Hematopoietic multipotent progenitor cell treated with erythropoietin and hydrocortisone succinate and interleukin-3 and kit ligand, for 4 days (in vitro differentiated cells): Measurements from ENCODE around the gene MITF.

Experiments used
- DNase-seq: peaks from one replicate; pipeline ENCODE4 v3.0.0-alpha.2; 2015

The MITF gene

DNA sequence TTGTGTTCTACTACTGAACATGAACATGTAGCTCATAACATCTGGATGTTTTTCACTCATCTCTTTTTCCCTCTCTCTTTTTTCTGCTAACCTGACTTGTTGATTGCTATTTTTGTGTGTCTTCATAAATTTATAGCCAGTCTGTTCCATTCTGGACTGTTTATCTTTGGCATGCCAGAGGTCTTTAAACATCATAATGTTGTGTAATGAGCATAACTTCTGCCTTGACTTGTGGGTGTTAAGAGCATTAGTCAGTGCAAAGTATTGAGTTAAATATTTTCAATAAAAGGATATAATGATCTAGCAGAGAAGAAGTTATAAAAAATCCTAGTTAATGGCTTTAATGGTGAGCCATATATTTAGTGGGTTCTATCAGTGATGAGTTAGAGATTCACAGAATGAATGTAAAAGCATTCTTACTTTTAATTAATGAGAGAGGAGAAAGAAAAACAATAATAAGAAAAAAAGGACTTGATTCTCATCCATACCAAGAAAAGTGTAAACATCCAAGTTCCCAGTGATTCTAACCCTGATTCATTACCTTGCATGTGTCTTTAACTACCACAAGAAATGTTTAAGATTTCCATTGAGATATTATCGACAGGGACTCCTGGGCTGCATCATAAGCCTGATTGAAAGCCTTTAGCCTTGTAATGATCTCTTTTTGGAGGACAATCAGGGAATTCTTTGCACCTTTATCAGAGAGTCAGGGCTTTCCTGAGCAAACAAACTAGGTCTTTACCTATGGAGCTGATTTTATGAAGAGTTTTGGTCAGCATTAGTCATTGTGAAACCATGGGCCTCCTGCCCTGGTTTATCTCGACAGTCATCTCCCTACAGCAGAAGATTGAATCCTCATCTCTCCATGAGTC lies 22.9 kb downstream of the MITF start:
- no peak for DNase-seq

DNA sequence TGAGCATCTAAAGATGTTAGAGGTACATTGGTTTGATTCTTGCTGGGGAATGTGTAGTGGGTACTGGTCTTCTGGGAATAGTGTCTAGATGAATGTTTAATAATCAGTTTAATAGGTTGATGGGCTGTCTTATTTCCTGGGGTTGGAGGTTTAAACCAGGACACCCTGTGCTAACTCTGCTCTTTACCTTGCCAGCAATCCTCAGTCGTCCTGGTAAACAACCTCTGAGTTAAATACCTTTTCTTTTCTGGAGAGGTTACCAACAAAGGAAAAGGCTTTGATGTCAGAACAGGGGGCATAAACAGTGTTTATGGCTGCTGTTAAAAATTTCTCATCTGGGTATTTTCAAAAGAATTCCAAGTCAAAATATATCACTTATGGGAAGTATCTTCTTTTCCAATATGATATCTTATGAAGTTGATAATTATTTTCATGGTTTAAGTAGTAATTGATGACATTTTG lies 23.5 kb downstream of the MITF start:
- no peak for DNase-seq

DNA sequence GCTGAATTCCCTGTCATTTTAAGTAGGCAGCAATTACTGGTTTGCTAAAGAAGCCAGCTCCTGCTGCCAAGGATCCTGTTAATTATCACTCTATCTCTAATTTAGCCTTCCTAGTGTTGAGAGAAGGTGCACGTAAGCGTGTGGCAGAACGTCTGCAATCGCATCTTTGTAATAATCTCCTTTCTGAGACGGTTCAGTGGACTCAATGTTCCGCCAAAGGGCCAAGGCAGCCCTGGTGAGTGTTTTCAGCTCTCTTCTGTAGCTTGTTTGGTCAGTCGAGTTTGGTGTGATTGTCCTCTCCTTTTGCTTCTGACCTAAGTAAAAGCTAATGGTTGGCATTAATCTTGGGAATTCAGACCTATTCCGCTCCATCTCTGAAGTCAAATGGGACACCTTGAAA lies 24.2 kb downstream of the MITF start:
- no peak for DNase-seq

DNA sequence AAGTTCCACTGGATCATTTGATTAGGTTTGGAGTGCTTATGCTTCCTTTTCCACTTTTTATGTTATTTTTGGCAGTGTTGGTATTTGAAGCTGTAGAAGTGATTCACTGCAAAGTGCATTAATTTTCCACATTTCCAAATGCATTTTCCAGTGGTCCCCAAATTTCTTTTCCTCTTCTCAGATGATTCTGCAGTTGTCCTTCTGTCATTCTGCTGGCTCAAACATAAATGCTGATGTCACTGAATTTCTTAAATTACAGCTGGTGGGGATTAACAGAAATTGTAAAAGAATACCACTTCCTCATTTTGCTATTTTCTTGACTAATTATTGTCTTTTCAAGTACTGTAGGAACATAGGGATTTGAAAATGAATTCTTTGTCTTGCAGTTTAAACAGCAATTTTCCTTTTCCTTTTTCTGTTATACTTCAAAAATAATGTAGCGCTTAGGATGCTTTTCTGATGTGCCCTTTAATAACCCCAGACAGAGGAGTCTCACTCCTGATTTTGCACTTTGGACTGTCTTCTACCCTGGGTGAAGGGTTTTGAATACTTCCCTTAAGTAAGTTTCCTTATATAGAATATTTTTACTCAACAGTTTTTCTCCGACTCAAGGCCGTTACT lies 25.0 kb downstream of the MITF start:
- peak; percentile 75 for DNase-seq

DNA sequence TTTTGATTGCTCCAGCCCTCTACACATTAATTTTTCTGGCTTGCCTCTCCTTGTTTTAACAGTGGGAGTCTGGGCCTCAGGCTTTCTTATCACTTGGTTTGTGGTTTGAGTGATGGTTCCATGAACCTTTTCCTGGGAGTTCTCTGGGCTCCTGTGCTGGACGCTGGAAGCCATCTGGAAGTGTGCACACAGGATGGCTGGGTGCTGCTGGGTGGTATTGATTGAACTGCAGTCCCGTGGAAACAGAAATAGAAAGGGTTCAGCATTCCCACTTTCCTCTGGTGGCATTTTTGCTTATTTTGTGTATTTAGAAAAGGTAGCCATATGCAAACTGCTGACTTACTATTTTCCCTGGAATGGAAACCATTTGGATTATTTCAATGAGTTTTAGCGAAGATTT lies 25.6 kb downstream of the MITF start:
- no peak for DNase-seq

DNA sequence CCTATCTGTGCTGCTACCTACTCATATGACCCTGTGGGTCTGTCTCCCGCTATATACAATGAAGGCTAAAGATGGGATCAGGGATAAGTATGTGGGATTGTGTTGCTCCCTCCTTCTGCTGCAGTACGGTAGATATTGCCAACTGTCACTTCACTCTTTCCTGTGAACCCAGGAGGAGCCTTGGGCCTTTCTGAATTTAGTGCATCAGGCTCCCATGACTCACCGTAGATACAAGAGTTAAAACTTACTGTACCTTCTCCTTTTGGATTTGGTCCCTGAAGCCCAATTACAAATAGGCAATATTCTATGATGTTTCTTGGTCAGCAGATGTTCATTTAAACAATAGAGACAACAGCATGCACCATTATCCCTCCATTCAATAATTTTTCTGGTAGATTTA lies 27.4 kb downstream of the MITF start:
- no peak for DNase-seq

DNA sequence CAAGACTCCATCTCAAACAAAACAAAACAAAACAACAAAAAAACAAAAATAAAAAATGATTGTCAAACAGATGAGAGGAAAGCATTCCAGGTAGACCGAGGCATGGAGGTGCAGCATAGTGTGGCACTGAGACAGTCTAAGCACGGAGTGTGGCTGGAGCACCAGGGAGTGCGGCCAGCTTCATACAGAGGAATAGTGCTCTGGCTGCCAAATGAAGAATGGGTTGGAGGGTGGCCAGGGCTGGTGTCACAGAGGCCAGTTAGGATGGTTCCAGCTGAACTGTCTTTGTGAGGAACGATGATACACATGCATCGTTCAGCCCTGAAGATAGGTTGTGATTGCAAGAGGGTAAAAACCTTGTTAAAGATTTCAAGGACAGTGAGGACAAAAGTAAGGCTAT lies 28.3 kb downstream of the MITF start:
- no peak for DNase-seq

DNA sequence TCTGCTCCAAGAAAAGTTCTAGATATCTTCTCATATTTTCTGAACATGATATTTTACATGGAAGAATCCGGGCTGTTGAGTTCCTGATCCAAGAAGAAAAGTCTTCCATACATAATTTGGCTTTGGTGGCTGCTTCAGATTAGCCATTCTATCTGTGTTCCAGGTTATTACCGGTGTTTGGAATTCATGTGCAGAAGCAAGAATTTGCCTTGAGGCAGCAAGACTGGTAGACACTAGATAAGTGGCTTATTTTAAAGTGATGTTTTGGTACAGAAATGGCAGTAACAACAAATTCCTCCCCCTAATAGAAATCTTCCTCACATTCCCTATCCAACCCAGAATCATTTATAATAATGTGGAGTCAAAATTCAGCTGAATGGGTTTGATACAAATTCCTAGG lies 29.2 kb downstream of the MITF start:
- DNase-seq: no peak

DNA sequence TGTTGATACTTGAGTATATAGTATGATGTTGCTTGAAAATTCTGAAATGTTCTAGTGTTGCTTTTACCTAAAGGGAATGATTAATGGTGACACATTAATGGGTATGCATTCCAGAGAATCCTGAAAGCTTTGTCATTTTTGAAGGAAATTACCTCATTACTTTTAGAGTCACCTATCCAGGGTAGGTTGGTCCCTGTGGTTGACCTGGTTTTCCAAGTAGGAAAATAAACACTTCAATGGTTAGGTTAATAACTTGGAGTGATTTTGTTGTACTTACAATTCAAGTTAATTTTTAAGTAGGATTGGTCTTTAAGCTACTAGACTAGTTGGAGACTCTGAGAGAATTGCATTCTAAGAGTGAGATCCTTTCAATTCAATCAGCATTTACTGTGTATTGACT lies 31.0 kb downstream of the MITF start:
- DNase-seq: no peak

DNA sequence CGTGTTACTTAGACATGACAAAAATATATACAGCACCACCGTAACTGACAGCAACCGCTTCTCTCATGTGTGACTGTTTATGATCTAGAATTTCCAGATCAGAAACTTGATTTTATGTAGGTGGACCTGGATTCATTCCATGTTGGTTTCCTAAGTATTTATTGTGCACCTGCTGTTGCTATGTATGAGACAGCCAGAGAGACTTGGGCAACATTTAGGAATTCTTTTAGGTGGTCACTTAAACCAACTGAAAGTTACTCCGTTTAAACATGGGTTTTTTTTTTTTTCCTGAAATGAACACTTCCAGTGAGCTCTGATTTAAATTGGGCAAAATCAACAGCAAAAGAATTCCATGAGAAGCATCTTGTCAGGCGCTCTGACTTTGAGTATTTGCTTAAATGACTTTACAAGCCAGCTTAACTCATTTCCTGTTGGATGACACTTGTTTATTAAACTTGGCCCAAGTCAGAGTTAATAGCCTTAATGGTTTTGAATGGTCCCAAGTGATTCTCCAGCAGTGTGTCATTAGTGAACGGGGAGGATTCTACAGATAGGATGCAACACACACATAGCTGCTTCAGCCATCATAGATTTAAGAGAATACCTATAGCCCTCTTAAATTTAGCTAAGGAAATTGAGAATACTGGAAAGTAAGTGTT lies 31.8 kb downstream of the MITF start:
- DNase-seq: no peak

DNA sequence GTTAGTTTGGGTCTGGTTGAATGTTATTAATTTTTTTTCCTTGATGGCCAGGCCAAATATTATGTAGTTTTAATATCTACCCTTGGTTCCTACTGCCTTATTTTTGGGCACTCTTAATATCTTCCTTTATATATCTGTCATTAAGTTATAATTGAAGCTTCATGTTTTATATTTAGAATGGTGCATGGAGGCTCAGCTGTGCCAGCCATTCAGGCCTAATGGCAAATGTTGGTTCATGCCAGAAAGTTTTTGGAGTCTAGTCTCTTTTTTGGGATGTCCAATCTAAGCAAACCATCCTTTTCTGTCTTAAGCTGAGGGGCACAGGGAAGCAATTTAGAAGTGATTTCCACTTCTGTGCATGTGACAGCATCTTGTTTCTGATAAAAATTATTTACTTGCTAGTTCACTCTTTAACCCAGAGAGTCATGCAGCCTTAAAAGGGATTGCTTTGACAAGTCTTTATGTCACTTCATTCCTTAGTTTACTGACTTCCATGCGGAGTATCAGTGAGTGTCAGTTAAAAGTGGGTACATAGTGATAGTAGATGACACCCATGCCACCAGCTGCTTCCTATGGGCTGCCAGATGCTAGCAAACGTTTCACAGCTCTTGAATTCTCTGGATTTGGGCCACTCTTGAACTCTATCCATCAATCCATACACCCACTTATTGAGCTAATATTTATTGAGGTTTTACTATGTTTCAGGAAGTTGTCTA lies 33.0 kb downstream of the MITF start:
- no peak for DNase-seq

DNA sequence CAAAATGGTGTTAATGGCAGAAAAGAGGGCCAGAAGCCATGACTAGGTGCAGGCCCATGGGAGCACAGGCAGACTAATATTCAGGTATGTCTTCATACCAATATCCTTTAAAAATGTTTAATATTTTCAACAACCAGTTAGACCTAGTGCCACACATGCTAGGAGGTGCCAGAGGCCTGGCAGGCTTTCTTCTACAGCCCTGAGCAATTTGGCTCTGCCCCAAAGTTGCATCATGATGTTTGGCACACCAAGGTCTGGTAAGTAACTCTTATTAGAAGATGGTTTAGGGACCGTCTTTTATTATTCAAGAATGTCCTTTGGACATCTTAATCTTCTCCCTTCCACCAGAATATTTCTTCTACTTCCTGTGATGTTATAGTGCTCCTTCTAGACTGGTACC lies 34.8 kb downstream of the MITF start:
- DNase-seq: no peak

DNA sequence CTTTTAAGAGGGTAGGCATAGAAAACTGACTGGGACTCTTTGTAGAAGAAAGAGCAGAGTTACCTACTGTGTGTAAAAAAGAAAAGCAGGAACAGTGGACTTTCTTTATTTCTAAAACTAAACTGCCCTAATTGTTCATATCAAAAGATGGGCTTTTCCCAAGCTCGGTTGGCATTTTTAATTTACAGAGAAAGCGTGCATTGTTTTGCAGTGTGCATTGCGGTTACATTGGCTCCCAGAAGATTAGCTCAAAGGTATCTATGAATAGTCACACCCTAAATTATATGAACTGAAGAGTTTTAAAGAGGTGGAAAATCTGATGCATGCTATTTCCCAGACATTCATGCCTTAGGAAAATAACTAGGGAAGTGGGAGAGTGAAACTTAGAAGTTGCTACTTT lies 36.5 kb downstream of the MITF start:
- no peak for DNase-seq

DNA sequence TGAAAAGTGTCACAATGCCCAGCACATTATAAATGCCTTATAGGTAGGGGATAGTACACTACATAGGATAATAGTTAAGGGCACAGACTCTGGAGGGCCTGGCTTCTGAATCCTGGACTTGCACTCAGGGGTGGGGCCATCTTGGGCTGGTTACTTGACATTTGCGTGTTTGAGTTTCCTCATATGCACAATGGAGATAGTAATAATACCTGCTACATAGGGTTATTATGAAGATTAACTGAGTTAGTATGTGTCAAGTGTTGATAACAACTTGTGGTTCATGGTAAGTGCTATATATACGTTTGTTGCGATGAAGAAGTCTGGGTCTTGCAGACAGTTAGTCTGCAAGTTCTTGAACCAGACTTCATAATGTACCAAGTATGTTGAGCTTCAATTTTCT lies 37.0 kb downstream of the MITF start:
- DNase-seq: peak; percentile 46

DNA sequence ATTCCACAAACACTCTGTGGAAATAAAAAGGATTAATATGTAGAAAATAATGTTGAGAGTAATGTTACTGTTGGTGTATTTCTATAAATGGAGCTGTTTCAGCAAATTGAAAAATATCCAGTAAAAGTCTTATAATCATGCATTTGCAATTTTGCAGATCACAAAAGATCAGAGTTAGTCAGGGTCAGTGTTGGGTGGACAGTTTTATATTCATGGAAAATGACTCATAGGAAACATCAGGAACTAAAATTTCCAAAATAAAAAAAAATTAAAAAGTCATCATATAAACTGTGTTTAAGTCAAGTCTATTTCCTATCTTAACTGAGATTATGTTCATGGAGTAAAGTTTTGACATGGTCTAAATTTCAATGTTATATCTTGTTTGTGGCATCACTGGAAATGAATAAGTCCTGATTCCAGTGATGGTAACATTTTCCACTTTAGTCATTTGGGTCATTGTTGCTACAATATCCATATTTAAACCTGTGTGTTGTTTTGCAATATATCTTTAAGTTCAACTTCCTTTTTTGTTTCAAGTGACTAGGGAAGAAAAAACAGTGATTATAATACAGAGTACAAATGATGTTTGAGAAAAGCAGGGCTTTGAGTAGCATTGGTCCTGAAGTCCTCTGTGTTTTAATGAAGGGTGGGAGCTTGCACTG lies 37.8 kb downstream of the MITF start:
- DNase-seq: peak; percentile 53

DNA sequence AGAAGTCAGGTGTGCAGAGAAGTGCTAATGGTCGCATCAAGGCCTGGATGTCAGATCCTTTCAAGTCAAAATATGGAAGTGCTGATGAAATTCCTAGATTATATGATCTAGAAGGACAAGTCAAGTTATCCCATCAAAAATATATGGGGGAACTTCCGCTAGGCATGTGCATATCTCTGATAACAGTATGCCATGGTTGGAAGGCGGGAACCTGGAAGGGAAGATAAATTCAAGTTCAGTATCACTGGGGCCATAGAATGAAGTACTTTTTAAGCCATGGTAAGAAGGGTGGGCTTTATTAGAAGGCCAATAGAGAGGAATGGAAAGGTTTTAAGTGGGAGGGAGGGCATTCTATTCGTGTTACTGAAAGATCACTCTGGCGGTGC lies 38.3 kb downstream of the MITF start:
- peak; percentile 30 for DNase-seq

DNA sequence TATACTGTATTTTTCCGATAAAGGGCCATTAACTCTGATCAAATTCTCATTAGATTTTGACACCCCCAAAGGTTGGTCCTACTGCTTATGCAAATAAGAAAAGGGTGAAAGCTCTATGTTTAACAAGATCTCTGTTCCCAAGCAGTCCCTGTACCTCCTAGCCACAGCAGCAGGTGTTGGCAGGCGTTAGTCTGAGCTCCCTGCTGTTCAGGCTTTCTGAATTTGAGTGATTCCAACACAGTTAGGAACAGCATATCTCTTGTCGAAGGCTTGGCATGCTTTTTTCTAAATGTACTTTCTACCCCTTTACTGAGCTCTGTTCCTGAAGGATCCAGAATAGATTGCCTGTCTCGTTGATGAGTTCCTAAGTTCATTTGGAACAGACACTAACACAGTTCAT lies 42.3 kb downstream of the MITF start:
- DNase-seq: no peak

DNA sequence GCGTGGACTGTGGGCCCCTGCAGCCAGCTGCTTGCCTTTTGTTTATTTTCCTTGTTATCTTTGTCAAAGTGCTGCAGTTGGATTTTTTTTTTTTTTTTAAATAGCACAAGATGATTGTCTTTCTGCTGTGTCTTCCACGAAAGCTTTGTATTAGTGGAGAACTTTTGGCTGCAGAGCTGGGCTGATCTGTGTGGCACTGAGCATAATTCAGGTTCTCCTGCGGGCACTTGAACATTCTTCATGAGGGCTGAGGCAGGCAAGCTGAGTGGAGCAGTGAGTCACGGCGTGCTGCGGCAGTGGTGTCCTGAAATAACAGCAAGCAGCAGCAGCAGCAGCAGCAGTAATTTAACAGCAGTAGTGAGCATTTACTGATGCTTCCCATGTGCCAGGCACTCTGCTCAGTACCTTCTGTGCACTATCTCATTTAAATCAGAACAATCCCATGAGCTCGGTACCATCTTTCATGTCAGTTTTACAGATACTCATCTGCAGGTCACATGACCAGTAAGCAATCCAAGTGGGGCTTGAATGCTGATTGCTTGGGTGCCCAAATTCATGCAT lies 45.8 kb downstream of the MITF start:
- no peak for DNase-seq

DNA sequence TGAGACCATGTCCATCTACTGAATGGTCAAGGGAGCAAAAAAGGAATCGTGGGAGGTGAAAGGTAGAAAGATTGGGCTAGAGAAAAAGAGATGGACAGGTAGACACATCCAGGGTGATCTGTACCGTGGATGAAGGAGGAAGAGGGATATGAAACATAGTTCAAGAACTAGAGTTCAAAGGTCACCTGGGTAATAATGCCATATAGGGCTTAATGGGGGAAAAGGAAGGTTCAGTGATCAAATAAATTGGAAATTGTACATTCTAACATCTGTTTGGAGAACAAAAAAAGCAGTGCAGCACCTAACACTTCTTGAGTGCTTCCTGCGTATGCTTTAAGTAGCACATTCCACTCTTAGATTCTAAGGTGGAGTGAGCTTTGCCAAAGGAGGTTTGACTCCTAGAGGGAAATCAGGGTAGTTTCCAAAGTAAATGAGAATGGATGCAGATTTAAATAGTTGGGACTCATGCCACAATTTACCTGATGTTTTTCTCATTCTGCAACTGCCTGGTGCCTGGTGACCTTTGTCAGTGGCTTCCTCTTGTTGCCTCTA lies 46.6 kb downstream of the MITF start:
- DNase-seq: no peak

DNA sequence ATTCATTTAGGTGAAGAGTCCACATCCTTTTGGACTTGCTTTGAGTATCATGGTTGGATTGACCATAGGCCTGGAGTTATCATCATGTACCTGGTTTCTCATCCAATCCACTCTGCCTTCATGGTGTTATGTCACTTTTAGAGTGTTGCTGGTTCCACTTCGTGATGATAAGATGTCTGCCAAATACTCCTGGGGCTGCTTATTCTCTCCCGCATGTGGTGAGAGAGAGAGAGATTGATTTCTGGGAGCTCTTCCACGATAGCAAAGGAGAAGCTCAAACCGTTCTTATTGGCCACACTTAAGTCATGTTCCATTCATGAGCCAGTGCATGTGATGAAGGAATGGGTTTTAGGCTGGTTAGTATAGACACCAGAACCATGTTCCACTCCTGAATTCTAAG lies 47.6 kb downstream of the MITF start:
- no peak for DNase-seq

DNA sequence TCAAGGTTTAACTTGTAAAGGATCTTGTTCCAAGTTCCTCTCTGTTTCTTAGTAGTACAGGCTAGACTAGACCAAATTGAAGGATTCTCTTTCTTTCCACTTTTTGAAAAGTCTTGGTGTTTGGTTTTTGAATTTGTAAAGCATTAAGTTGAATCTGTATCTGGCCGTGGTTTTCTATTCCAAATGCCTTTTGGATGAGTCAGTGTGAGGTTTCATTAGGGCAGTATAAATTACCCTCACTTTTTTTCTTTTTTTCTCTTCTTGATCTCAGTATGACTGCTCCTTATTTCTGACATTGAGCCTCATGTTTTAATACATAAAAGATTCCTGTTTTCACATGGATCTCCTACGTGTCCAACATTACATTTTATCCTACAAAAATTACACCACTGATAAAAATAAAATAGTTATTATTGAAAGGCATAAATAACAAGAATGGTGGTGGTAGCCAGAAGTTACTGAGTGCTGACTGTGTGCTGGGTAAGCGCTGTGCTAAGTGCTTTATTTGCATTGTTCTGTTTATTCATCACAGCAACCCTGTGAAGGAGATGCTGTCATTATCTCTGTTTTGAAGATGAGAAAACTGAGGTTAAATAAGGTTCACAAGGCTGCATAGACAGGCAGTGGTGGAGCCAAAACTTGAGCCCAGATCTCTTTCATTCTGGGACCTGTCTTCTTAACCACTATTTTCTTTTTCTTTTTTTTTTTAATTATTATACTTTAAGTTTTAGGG lies 48.3 kb downstream of the MITF start:
- DNase-seq: peak; percentile 28

DNA sequence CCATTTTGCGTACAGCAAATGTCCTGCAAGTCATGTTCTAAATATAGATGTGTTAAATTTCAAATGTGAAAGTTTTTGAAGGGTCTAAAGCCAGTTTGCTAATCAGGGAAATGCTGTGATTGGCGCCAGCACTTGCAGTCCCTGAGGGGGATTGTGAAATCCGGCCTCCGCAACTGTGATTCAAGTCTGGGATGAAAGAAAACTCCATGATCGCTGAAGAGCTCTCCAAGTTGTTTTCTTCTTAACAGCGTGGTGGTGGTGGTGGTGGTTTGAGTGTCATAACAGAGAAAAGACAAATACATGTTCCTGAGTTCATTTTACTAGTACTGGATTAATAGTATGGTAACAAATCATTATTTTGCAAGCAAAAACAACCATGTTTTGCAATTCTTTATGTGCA lies 51.8 kb downstream of the MITF start:
- peak; percentile 30 for DNase-seq
